HCT116 (cell line): ENCODE data around the gene MBTPS1.

ENCODE experiments used
- ATF3 ChIP-seq: IDR thresholded peaks from 2 replicates; pipeline ENCODE4 v1.6.1; 2012
- EZH2 ChIP-seq: fragments of 200-600 bp; sonication (generic); IDR thresholded peaks from 2 replicates; pipeline ENCODE4 v1.6.1; 2017; ENCODE audit warnings: antibody characterized with exemption, mixed run types
- EZH2phosphoT487 ChIP-seq: fragments of 200-600 bp; IDR thresholded peaks from 2 replicates; pipeline ENCODE4 v1.6.1; 2018; ENCODE audit warnings: antibody characterized with exemption, borderline replicate concordance
- POLR2A ChIP-seq: IDR thresholded peaks from 2 replicates; pipeline ENCODE4 v1.7.0; 2011; ENCODE audit warnings: borderline replicate concordance; ENCODE audit not compliant: insufficient read depth, insufficient read length; ENCODE audit errors: extremely low read depth
- POLR2AphosphoS5 ChIP-seq: IDR thresholded peaks from 2 replicates; pipeline ENCODE4 v1.6.1; 2011; ENCODE audit warnings: mild to moderate bottlenecking, low read depth, low read length, moderate library complexity
- YY1 ChIP-seq: IDR thresholded peaks from 2 replicates; pipeline ENCODE4 v1.6.1; 2011; ENCODE audit warnings: low read length, low read depth, moderate library complexity, mild to moderate bottlenecking; ENCODE audit not compliant: insufficient replicate concordance; ENCODE audit errors: extremely low read depth
- ZBTB33 ChIP-seq: IDR thresholded peaks from 2 replicates; pipeline ENCODE4 v1.6.1; 2011; ENCODE audit warnings: mild to moderate bottlenecking, low read length, moderate library complexity; ENCODE audit not compliant: insufficient replicate concordance; ENCODE audit errors: extremely low read depth
- TF ChIP-seq, protein P1 (sequence below), 3 experiments: fragments of 200-600 bp in 1 of 3; sonication (generic) in 1 of 3; IDR thresholded peaks in 2 of 3; conservative IDR thresholded peaks in 1 of 3; 2 replicates each; pipeline ENCODE4 v1.5.1; 2012 to 2017; ENCODE audit warnings: low read depth in 2 of 3, low read length in 2 of 3, antibody characterized with exemption in 1 of 3, borderline replicate concordance in 1 of 3, control low read depth in 1 of 3, mild to moderate bottlenecking in 1 of 3, mixed read lengths in 1 of 3, mixed run types in 1 of 3, moderate library complexity in 1 of 3; ENCODE audit not compliant: insufficient read depth in 1 of 3

DNA sequence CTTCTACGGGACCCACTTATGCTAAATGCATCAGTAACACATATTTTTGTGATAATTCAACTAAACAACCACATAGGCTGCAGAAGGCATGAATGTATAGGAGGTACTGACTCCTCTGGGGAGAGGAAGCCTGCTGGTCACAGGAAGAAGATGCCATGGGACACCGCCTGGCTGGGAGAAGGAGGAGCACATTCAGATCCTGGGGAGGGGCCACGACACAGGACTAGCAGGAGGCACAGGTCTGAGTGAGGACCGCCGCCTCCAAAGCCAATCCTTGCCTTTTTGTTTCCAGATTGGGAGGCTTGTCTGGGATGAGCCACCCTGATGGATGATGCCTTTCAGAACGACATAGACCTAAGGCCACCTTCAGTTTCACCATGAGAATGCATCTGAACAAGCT, 34.6 kb downstream of the MBTPS1 start:
- TF ChIP-seq, protein P1, sequence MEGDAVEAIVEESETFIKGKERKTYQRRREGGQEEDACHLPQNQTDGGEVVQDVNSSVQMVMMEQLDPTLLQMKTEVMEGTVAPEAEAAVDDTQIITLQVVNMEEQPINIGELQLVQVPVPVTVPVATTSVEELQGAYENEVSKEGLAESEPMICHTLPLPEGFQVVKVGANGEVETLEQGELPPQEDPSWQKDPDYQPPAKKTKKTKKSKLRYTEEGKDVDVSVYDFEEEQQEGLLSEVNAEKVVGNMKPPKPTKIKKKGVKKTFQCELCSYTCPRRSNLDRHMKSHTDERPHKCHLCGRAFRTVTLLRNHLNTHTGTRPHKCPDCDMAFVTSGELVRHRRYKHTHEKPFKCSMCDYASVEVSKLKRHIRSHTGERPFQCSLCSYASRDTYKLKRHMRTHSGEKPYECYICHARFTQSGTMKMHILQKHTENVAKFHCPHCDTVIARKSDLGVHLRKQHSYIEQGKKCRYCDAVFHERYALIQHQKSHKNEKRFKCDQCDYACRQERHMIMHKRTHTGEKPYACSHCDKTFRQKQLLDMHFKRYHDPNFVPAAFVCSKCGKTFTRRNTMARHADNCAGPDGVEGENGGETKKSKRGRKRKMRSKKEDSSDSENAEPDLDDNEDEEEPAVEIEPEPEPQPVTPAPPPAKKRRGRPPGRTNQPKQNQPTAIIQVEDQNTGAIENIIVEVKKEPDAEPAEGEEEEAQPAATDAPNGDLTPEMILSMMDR (IDR thresholded peaks at IDR 0.05 in 2 of 3, conservative IDR thresholded peaks at IDR 0.05 in 1 of 3; ENCODE audit: borderline replicate concordance in 1 of 3, insufficient read depth in 1 of 3, low read depth in 2 of 3, low read length in 2 of 3), result no peak
- no peak for TF ChIP-seq YY1
- no peak for TF ChIP-seq POLR2A
- no peak for TF ChIP-seq POLR2AphosphoS5
- no peak for TF ChIP-seq EZH2phosphoT487
- TF ChIP-seq ATF3, result no peak
- TF ChIP-seq ZBTB33, result no peak
- TF ChIP-seq EZH2, result no peak
